MG63 (cell line): ENCODE data around the gene NAPA. TPM values are rescaled to one million over a fixed set of nuclear protein-coding genes. Genes with fewer than 3 reads are reported as not detected.

Experiments
- DNase-seq: peaks from one replicate; pipeline ENCODE4 v3.0.0-alpha.2; 2020
- H3K27me3 ChIP-seq: fragments of 250-450 bp; sonication (Bioruptor Pico); 2 replicates; pipeline ENCODE4 v1.5.1; 2020; ENCODE audit warnings: mild to moderate bottlenecking, moderate library complexity
- H3K36me3 ChIP-seq: fragments of 250-450 bp; sonication (Bioruptor Pico); 2 replicates; pipeline ENCODE4 v1.5.1; 2020; ENCODE audit warnings: mild to moderate bottlenecking, moderate library complexity
- H3K4me3 ChIP-seq: fragments of 250-450 bp; sonication (Bioruptor Pico); 2 replicates; pipeline ENCODE4 v1.5.1; 2020; ENCODE audit warnings: mild to moderate bottlenecking, moderate library complexity
- H3K9me3 ChIP-seq: fragments of 250-450 bp; sonication (Bioruptor Pico); 2 replicates; pipeline ENCODE4 v1.5.1; 2020; ENCODE audit warnings: mild to moderate bottlenecking, moderate library complexity
- total RNA-seq: library from RNA; depleted of rRNA; stranded (reverse); fragments of >200 nt; shearing (Covaris generic); gene quantifications from 2 replicates; pipeline ENCODE4 v1.2.3, GENCODE V29; 2014; ENCODE audit warnings: low replicate concordance

NAPA gene
- total RNA-seq, 1 experiment from 2014 or later = 141 TPM

DNA sequence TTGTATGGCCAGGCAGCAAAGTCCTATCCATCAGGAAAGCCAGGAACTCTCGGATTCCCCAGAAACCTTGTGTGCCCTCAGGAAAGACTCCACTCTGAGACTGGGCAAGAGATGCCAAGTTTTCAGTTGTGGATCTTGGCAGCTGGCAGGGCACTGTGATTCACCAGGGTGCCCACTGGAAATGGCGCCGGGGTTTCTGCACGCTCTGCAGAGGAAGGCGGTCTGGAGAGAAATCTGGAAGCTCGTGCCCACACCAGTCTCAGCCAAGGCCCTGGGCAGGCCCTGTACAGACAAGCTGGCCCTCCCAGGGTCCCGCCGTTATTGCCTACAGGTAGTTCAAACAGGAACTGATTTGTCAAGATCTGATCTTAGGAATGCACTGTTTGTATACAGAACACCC is 4.9 kb downstream of the NAPA start:
- DNase-seq = peak; percentile 97
- H3K4me3 ChIP-seq = no peak overlapping the region

DNA sequence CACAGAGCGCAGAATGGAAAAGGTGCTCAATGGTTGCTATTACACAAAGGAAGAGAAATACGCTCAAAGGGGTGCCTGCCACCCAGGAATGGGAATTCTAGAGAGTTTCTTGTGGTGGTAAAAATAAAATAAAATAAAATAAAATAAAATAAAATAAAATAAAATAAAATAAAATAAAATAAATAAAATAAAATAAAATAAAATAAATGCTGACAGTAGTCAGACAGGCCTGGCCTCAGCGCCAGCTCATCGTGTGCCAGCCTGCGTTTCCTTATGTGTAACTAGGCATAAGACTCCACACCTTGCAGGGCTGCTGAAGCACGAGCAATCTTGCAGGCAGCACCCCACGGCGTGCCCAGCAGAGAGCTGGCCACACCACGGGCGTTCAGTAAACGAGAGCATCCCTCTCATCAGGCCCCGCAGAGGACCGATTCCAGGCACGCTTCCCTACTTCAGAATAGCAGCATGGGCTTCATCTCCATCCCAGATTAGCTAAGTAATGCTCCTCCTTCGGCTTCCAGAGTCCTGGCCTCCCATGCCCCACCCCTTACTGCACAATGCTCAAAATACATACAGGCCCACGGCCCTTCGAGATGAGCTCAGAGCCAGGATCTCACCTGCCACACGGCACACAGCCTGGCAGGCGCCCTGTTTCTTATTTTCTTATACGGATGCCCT is 5.6 kb downstream of the NAPA start:
- DNase-seq = no peak
- Histone ChIP-seq H3K4me3 (no peak overlapping the region), H3K9me3 (no peaks in the 10 kb centered on the region), H3K27me3 (no peaks in the 10 kb centered on the region), H3K36me3 (peaks cover 40% of the 10 kb centered on the region)

More for the DNA sequence above, 4.9 kb downstream of the NAPA start:
- H3K9me3 ChIP-seq = no peaks in the 10 kb centered on the region
- no peaks in the 10 kb centered on the region for H3K27me3 ChIP-seq
- H3K36me3 ChIP-seq = peaks cover 37% of the 10 kb centered on the region

DNA sequence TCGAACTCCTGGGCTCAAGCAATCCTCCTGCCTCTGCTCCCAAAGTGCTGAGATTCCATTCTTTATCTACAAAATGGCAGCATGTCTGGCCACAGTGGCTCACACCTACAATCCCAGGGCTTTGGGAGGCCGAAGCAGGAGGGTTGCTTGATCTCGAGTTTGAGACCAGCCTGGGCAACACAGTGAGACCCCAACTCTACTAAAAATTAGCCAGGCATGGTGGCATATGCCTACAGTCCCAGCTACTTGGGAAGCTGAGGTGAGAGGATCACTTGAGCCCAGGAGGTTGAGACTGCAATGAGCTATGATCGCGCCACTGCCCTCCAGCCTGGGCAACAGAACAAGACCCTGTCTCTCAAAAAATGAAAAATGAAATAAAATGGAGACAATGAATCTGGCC is 6.1 kb downstream of the NAPA start:
- Histone ChIP-seq H3K9me3 (no peaks in the 10 kb centered on the region), H3K4me3 (no peak overlapping the region), H3K36me3 (peaks cover 43% of the 10 kb centered on the region), H3K27me3 (no peaks in the 10 kb centered on the region)
- no peak for DNase-seq

DNA sequence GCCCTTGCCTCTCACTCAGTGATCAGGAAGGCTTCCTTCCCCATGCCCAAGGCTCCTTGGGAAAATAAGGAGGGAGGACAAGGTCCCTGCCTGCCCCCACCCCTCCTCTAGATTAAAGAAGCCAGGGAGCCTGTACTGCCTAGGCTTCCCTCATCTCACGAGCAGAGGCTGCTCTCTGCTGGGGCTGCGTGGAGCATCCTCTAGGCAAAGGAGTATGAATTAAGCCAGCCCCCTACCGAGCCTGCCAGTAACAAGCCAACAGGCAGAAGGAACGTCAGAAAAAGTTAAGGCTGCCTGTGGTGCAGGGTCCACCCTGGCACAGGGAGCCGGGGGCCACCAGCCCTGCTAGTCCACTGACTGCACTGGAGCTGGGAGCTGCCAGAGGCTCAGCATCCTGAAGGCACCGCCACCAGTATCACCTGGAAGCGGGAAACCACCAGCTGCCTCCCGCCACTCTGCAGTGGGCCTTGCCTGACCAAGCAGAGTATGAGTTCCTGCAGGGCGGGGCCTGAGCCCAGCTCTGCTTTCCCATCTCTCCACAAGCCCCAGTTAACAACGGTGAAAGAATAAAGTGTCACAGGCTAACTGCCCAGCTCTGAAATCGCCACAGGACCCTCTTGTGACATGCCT is 6.8 kb downstream of the NAPA start:
- no peaks in the 10 kb centered on the region for H3K9me3 ChIP-seq
- no peak overlapping the region for H3K4me3 ChIP-seq
- peaks cover 50% of the 10 kb centered on the region for H3K36me3 ChIP-seq
- H3K27me3 ChIP-seq = no peaks in the 10 kb centered on the region
- DNase-seq = no peak

DNA sequence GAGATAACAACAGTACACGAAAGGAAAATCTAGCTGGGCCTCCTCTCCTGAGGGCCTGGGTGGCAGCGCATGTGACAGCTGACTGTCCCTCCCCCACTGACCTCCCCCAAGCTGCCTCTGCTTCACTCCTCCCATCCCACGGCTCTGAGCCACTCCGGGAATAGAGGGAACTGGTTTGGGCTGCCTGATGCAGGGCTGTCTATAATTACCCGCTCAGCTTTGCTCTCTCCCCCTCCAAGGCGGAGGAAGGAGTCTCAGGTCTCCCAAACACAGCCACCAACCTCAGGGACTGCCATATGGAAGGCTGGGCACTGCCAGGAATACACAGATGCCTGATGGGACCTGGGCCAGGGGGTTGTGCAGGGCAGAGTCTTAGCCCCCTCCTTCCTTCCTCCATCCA is 7.9 kb downstream of the NAPA start:
- H3K4me3 ChIP-seq = no peak overlapping the region
- no peaks in the 10 kb centered on the region for H3K9me3 ChIP-seq
- no peak for DNase-seq
- no peaks in the 10 kb centered on the region for H3K27me3 ChIP-seq
- H3K36me3 ChIP-seq = peaks cover 55% of the 10 kb centered on the region

DNA sequence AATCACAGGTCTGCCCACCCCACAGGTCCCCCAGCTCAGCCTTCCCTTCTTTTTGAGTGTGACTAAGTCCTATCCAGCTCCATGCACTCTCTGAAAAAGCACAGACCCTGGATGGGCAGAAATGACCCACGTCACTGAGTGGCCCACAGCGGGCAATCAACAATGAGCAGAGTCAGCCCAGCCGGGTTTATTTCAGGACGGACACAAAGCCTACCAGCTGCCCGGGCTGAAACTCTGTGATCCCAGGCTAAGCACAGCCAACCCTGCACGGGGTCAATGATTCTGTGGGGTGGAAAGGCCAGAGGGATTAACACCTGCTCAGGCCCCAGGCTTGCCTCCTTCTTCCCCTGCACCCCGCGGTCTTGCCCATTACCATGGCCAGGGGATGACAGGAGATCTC is 8.4 kb downstream of the NAPA start:
- peaks cover 54% of the 10 kb centered on the region for H3K36me3 ChIP-seq
- no peaks in the 10 kb centered on the region for H3K9me3 ChIP-seq
- no peak for DNase-seq
- no peak overlapping the region for H3K4me3 ChIP-seq
- H3K27me3 ChIP-seq = no peaks in the 10 kb centered on the region

DNA sequence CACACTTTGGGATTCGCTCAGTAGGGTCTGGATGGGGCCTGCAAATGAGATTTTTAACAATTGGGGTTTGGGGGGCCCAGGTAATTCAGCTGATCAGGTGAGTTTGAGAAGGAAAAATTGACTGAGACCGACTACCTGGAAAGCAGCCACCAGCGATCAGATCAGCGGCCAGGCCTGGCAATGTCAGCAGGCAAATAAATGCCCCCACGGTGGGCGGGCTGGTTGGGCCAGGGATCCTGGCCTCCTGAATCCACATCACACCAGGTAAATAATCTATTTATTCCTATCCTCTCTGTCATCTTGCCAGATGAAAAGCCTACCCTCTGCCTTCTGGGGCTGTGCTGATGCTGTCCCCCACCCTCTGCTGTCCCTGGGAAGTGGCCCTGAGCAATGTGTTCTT is 9.4 kb downstream of the NAPA start:
- no peak for DNase-seq
- Histone ChIP-seq H3K4me3 (no peak overlapping the region), H3K36me3 (peaks cover 59% of the 10 kb centered on the region), H3K9me3 (no peaks in the 10 kb centered on the region), H3K27me3 (no peaks in the 10 kb centered on the region)

DNA sequence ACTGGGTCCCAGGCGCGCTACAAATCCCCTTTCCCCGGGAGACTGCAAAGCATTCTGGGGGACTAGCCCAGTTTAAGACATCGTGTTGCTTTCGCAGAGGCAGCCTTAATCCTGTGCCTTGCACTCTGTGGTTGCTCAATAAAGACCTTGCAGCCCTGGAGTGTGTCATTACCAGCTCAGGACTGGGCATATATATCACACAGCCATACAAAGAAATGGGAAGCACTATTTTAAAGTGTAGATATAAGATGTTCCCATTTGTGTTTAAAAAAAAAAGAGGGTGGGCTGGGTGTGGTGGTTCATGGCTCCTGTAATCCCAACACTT is 11.1 kb downstream of the NAPA start:
- Histone ChIP-seq H3K27me3 (no peaks in the 10 kb centered on the region), H3K9me3 (no peaks in the 10 kb centered on the region), H3K36me3 (peaks cover 74% of the 10 kb centered on the region), H3K4me3 (no peak overlapping the region)
- no peak for DNase-seq

DNA sequence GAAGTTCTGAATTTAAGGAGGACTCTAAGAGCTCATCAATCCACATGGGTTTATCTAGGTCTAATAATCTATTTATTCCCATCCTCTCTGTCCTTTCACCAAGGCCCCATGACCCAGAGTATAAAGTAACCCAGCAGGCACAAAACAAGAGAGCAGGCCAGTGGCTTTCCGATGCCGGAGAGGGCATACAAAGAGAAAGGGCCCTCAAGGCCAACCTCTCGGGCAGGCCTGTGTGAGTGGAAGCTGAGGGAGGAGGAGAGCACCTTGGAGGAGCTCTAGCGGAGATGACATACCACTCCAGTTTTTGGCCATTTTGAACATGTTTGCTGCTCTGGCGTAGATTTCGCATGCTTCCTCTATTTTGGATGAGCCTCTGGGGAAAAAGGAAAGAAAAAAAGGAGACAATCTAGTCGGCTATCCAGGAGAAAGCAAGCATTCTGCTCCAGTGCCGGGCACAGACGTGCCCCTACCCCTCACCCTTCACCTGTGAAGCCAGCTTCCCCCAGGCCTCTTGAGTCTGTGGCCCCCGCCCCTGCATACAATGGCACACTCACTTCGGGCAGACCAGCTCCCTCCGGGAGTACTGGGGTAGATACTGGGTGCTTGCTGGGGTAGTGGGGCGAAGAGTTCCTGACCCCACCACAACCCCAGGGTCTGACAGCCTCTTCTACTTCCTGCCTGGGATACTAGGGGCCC is 11.6 kb downstream of the NAPA start:
- Histone ChIP-seq H3K9me3 (no peaks in the 10 kb centered on the region), H3K27me3 (no peaks in the 10 kb centered on the region), H3K4me3 (no peak overlapping the region), H3K36me3 (peaks cover 77% of the 10 kb centered on the region)
- no peak for DNase-seq

DNA sequence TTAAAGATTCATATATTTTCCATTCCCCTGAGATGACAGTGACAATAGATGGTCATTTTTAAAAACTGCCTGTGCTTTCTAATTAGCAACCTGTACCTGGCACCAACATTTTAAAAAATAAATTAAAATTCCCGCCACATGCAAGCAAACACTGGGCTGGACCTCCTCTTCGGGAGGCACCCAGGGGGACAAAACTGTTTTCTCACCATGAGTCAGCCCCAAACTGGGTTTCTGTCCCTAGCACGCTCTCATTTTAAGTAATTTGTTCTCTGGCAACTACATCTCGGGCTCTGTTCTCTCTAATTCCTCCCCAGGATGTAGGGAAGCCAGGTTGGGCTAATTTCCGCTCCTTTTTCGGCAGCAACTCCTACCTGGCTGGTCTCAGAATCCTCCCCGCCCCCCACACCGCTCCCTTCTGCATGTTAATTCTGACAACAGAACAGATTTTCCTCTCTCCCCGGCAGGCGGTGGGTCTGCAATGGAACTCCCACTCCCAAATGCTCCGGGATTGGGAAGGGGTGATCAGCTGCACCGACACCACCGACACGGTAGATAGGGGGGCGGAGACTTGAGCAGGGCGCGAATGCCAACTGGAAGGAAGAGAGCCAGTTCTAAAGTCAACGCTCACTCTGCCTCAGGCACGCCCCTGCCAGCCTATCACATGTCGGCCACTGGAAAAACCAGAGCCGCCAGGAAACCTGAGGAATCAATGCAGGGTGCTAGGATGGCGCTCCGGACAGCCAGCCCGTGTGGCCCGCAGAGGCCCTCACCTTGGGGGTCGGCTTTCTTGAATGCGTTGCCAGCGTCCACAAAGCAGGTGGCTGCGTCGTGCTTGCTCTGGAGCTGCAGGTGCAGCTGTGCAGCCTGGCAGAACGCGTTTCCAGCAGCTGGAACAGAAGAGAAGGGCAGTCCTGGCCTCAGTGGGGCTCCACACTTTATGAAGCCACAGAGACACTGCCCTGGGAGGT is 14.7 kb downstream of the NAPA start:
- no peaks in the 10 kb centered on the region for H3K27me3 ChIP-seq
- DNase-seq = no peak
- H3K4me3 ChIP-seq = no peak overlapping the region
- H3K9me3 ChIP-seq = no peaks in the 10 kb centered on the region
- H3K36me3 ChIP-seq = peaks cover 84% of the 10 kb centered on the region

DNA sequence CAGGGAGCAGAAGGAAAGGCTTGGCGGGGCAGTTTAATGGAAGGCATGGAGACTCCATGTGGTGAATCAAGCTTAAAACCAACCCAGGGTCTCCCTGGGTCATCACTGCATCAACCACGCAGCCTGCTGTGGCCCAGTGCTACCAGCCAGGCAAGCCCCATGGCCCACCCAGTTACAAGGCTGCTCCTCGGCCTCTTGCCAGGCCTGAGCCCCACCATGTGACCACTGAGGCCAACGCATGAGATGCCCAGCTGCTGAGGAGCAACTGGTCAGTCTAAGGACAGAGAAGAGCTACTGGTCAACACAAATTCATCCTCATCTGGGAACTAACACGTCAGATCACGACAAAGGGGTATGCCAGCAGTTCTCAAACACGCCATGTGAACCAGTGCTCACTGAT is 15.5 kb downstream of the NAPA start:
- no peak for DNase-seq
- Histone ChIP-seq H3K36me3 (peaks cover 82% of the 10 kb centered on the region), H3K4me3 (no peak overlapping the region), H3K9me3 (no peaks in the 10 kb centered on the region), H3K27me3 (no peaks in the 10 kb centered on the region)

DNA sequence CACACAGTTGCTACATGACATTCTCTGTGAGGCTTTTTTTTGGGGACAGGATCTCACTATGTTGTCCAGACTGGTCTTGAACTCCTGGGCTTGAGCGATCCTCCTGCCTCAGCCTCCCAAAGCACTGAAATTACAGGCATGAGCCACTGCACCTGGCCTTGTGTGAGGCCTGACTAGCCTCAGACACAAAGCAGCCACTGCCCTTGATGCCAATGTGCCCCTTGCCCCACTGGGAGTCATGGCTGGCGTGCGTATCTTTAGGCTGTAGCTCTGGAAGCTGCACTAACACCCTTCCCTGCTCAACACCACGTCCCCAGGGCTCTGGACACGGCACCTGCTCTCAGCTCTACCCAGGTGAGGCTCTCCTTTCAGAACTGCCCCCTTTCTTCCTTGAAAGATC is 16.3 kb downstream of the NAPA start:
- Histone ChIP-seq H3K36me3 (peaks cover 84% of the 10 kb centered on the region), H3K9me3 (no peaks in the 10 kb centered on the region), H3K4me3 (no peak overlapping the region), H3K27me3 (no peaks in the 10 kb centered on the region)
- DNase-seq = no peak

DNA sequence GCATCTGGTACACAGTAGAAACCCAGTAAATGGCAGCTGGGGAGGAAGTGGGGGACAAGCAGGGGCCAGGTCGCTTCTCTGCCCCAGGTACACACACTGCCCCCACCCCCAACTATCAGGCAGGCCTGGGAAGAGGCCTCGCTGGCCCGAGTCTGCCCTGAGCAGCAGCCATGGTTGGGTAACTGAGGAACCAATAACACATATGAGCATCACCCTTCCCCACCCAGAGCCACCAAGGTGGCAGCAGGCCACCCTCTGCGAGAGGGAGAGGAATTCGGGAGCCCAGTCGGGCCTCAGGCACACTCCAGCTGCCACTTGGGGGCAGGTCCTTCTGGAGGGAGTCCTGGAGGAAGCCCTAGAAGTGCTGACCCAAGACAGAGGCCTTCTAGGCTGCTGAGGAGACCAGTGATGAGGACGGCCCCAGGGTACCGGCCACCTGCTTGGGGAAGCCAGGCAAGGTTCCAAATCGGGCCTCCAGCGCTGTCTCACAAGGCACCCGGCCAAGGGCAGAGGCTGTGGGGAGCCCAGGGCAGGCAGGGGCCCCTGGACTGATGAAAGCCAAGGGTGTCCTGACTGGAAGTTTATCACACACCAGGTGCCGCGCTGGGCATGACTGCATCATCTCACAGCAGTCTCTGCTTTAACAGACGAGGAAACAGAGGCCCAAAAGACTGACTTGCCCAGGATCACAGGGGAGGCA is 16.9 kb downstream of the NAPA start:
- no peak for DNase-seq
- H3K36me3 ChIP-seq = peaks cover 80% of the 10 kb centered on the region
- no peak overlapping the region for H3K4me3 ChIP-seq
- H3K9me3 ChIP-seq = no peaks in the 10 kb centered on the region
- H3K27me3 ChIP-seq = no peaks in the 10 kb centered on the region

DNA sequence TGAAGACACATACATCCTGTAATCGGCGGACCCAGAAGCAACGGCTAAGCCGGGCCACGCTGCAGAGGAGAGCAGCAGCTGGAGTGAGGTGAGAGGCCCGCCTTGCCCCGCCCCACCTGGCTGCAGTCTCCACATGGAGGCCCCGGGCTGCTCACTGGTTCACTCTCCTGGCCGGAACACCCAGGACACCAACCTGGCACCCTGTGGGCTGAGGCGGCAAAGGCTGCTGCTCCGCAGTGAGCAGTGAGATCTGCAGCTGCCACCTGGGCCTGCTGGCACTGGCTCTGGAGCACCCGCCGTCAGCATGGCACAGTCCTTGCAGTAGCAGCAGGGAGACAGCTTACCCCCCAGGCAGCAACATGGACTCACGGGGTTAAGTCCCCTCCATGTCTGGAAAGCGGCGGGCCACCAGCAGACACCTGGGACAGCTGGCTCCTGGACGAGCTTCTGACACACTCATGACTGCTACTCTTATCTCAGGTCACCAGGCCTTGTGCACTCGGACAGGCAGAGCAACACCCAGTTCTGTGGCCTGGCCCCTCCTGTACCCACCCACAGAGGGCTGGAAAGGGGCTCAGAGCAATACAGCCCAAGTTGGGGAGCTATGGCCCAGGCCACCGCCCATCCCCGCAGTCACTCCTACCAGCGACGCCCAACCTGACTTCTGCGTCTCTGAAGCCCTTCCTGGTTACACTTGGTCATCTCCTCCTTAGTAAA is 17.7 kb downstream of the NAPA start:
- DNase-seq = no peak
- no peaks in the 10 kb centered on the region for H3K27me3 ChIP-seq
- no peaks in the 10 kb centered on the region for H3K9me3 ChIP-seq
- H3K36me3 ChIP-seq = peaks cover 77% of the 10 kb centered on the region
- H3K4me3 ChIP-seq = no peak overlapping the region

DNA sequence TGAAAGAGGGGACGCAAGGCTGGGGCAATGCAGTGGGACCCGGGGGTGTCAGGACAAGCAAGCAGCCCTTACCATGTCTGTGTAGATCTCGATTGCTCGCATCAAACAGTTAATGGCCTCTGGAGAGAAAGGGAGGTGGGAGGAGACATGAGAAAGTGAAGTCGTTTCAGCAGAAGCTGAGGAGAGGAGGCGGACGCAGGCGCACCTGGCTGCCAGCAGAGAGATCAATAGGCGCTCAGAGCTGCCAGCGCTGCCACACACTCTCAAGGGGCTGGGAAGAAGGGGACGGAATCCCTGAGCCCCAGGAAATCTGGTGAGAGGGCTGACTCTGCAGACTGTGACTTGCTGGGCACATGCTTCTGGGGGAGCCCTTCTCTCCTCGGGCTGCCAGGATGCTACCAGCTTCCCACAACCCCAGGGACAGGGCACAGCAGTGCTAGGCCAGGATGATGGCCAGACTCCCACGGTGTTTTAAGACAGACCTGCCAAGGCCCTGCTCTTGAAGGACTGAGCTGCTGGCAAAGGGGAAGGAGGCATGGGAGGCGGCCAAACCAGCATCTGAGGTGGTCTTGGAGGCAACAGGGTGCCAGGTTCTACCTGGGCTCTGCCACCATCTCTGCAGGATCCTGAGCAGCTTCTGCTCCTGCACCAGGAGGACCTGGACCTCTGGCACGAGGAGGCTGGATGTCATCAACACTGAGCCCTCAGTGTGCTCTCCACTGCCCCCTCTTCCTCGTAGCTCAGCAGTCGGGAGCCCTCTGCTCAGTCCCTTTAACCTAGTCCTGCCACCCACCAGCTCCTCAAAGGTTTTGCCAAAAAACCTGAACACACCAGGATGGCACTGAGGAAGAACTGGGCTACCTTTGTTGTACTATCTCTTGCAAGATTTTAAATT is 19.1 kb downstream of the NAPA start:
- H3K27me3 ChIP-seq = no peaks in the 10 kb centered on the region
- no peaks in the 10 kb centered on the region for H3K9me3 ChIP-seq
- DNase-seq = no peak
- no peak overlapping the region for H3K4me3 ChIP-seq
- H3K36me3 ChIP-seq = peaks cover 84% of the 10 kb centered on the region
